WTC11 (cell line): Measurements from ENCODE around the gene MPND. TPM values are rescaled to one million over a fixed set of nuclear protein-coding genes. Genes with fewer than 3 reads are reported as not detected.

ENCODE experiments used
- ATAC-seq: fragments of 200-7000 bp; cut with Tn5 transposase; 2 replicates; pipeline ENCODE4 v1.10.0; 2021; ENCODE audit warnings: mild to moderate bottlenecking, moderate library complexity
- CTCF ChIA-PET: fragments of 300-600 bp; sonication (Branson Sonifier 250); formaldehyde crosslinking; loops from one replicate; lab custom pipeline; 2021; ENCODE audit warnings: antibody characterized with exemption; lab: Charles Lee
- POLR2A ChIA-PET: fragments of 350-600 bp; sonication (Branson Sonifier 250); formaldehyde crosslinking; loops from one replicate; lab custom pipeline; 2021; ENCODE audit warnings: antibody characterized with exemption; lab: Charles Lee
- DNase-seq: peaks from one replicate; pipeline ENCODE4 v3.0.0; 2021; ENCODE audit warnings: low spot score
- H3K27ac Mint-ChIP-seq: 2 replicates; pipeline ENCODE4 v1.8.0; 2021; ENCODE audit warnings: mixed read lengths
- H3K27me3 Mint-ChIP-seq: 2 replicates; pipeline ENCODE4 v1.8.0; 2021; ENCODE audit warnings: low read depth, mild to moderate bottlenecking, moderate library complexity, mixed read lengths
- H3K36me3 Mint-ChIP-seq: 2 replicates; pipeline ENCODE4 v1.8.0; 2021; ENCODE audit warnings: mixed read lengths
- H3K4me1 Mint-ChIP-seq: 2 replicates; pipeline ENCODE4 v1.8.0; 2022; ENCODE audit warnings: mixed read lengths
- H3K4me3 Mint-ChIP-seq: 2 replicates; pipeline ENCODE4 v1.8.0; 2021; ENCODE audit warnings: mild to moderate bottlenecking, moderate library complexity, mixed read lengths
- H3K9me3 Mint-ChIP-seq: 2 replicates; pipeline ENCODE4 v1.8.0; 2021; ENCODE audit warnings: mixed read lengths
- ARID4B ChIP-seq: sonication (generic); formaldehyde crosslinking; IDR thresholded peaks from 2 replicates; pipeline ENCODE4 v1.8.0; 2023; ENCODE audit warnings: missing genetic modification reagents, mild to moderate bottlenecking, borderline replicate concordance
- ATF1 ChIP-seq: sonication (generic); formaldehyde crosslinking; IDR thresholded peaks from 2 replicates; pipeline ENCODE4 v1.8.1; 2023; ENCODE audit warnings: mild to moderate bottlenecking, moderate library complexity, missing genetic modification reagents
- ATF6 ChIP-seq: sonication (generic); formaldehyde crosslinking; IDR thresholded peaks from 2 replicates; pipeline ENCODE4 v1.8.1; 2023; ENCODE audit warnings: mild to moderate bottlenecking, missing genetic modification reagents
- E2F1 ChIP-seq: sonication (generic); formaldehyde crosslinking; IDR thresholded peaks from 2 replicates; pipeline ENCODE4 v1.8.0; 2022; ENCODE audit warnings: mild to moderate bottlenecking, missing genetic modification reagents
- ESRRA ChIP-seq: sonication (generic); formaldehyde crosslinking; IDR thresholded peaks from 2 replicates; pipeline ENCODE4 v1.8.1; 2022; ENCODE audit warnings: mild to moderate bottlenecking, missing genetic modification reagents, borderline replicate concordance
- ETV6 ChIP-seq: sonication (generic); formaldehyde crosslinking; IDR thresholded peaks from 2 replicates; pipeline ENCODE4 v1.8.1; 2022; ENCODE audit warnings: mild to moderate bottlenecking, missing genetic modification reagents
- GABPB1 ChIP-seq: sonication (generic); formaldehyde crosslinking; IDR thresholded peaks from 2 replicates; pipeline ENCODE4 v1.8.1; 2023; ENCODE audit warnings: mild to moderate bottlenecking, missing genetic modification reagents
- JUN ChIP-seq: sonication (generic); formaldehyde crosslinking; IDR thresholded peaks from 2 replicates; pipeline ENCODE4 v1.8.0; 2023; ENCODE audit warnings: mild to moderate bottlenecking, missing genetic modification reagents
- NFE2L1 ChIP-seq: sonication (generic); formaldehyde crosslinking; IDR thresholded peaks from 2 replicates; pipeline ENCODE4 v1.8.1; 2023; ENCODE audit warnings: missing genetic modification reagents
- RELA ChIP-seq: sonication (generic); formaldehyde crosslinking; IDR thresholded peaks from 2 replicates; pipeline ENCODE4 v1.8.1; 2022; ENCODE audit warnings: missing genetic modification reagents, mild to moderate bottlenecking, borderline replicate concordance
- RORB ChIP-seq: fragments of 250-450 bp; sonication (Bioruptor Pico); IDR thresholded peaks from 2 replicates; pipeline ENCODE4 v1.9.0; 2021; ENCODE audit warnings: mild to moderate bottlenecking
- USF1 ChIP-seq: sonication (generic); formaldehyde crosslinking; IDR thresholded peaks from 2 replicates; pipeline ENCODE4 v1.8.0; 2022; ENCODE audit warnings: mild to moderate bottlenecking, missing genetic modification reagents
- ZMAT4 ChIP-seq: fragments of 250-450 bp; sonication (Bioruptor Pico); IDR thresholded peaks from 2 replicates; pipeline ENCODE4 v1.9.0; 2021; ENCODE audit warnings: mild to moderate bottlenecking
- ZNF232 ChIP-seq: sonication (generic); formaldehyde crosslinking; IDR thresholded peaks from 2 replicates; pipeline ENCODE4 v1.8.0; 2022; ENCODE audit warnings: mild to moderate bottlenecking, missing genetic modification reagents
- ZNF281 ChIP-seq: sonication (generic); formaldehyde crosslinking; IDR thresholded peaks from 2 replicates; pipeline ENCODE4 v1.8.0; 2023; ENCODE audit warnings: mild to moderate bottlenecking, missing genetic modification reagents
- total RNA-seq: library from RNA; stranded (reverse); gene quantifications from 3 replicates; pipeline ENCODE4 v1.2.3, GENCODE V29; 2021
- TF ChIP-seq, protein P1 (sequence below): fragments of 250-450 bp; sonication (Bioruptor Pico); IDR thresholded peaks from 2 replicates; pipeline ENCODE4 v1.8.0; 2021; ENCODE audit warnings: mild to moderate bottlenecking
- TF ChIP-seq, protein P2 (sequence below): sonication (generic); formaldehyde crosslinking; IDR thresholded peaks from 2 replicates; pipeline ENCODE4 v1.8.1; 2022; ENCODE audit warnings: missing genetic modification reagents, borderline replicate concordance
- TF ChIP-seq, protein P3 (sequence below): fragments of 250-450 bp; sonication (Bioruptor Pico); conservative IDR thresholded peaks from 2 replicates; pipeline ENCODE4 v1.9.0; 2021; ENCODE audit warnings: mild to moderate bottlenecking

Gene MPND
- total RNA-seq, 1 experiment from 2014 or later = 28.3 TPM

DNA sequence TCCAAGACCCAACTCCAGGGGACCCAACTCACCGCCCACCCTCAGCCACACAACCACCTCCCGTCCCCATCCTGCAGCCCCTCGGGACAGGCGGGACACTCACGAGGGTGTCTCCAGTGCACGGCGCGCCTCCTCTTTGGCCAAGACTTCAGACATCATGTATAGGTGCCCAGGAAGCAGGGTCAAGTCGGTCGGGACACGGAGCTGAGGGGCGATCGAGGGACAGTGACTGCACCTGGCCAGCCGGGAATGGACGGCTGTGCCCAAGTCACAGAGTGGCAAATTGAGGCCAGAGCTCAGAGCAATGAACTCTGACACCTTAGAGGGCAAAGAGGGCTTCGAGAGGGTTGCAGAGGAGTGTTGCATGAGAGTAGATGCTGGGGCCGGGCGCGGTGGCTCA is 13.5 kb upstream of the MPND start (continued):
- TF ChIP-seq ARID4B (CRISPR knock-in tag) (no peak), ETV6 (CRISPR knock-in tag) (no peak)
- TF ChIP-seq, all 79 proteins: peak for 0

GRCh38 chr19:4334929-4335570 is 8.3 kb upstream of the MPND start:
- POLR2A ChIA-PET = no interaction called here
- no peak for TF ChIP-seq ZMAT4 (CRISPR knock-in tag)
- no peak for TF ChIP-seq USF1 (CRISPR knock-in tag)
- TF ChIP-seq ATF6 (CRISPR knock-in tag) = no peak
- no peak for TF ChIP-seq E2F1 (CRISPR knock-in tag)
- no peak for TF ChIP-seq NFE2L1 (CRISPR knock-in tag)
- TF ChIP-seq ETV6 (CRISPR knock-in tag) = no peak
- no peak for TF ChIP-seq RORB
- no peak for TF ChIP-seq RELA (CRISPR knock-in tag)
- TF ChIP-seq ESRRA (CRISPR knock-in tag) = no peak
- no peak for TF ChIP-seq ATF1 (CRISPR knock-in tag)
- TF ChIP-seq, protein P1, sequence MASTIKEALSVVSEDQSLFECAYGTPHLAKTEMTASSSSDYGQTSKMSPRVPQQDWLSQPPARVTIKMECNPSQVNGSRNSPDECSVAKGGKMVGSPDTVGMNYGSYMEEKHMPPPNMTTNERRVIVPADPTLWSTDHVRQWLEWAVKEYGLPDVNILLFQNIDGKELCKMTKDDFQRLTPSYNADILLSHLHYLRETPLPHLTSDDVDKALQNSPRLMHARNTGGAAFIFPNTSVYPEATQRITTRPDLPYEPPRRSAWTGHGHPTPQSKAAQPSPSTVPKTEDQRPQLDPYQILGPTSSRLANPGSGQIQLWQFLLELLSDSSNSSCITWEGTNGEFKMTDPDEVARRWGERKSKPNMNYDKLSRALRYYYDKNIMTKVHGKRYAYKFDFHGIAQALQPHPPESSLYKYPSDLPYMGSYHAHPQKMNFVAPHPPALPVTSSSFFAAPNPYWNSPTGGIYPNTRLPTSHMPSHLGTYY (CRISPR knock-in tag) = no peak
- no peak for TF ChIP-seq ZNF281 (CRISPR knock-in tag)
- TF ChIP-seq JUN (CRISPR knock-in tag) = no peak
- no peak for TF ChIP-seq GABPB1 (CRISPR knock-in tag)
- no peak for TF ChIP-seq ZNF232
- TF ChIP-seq, protein P2, sequence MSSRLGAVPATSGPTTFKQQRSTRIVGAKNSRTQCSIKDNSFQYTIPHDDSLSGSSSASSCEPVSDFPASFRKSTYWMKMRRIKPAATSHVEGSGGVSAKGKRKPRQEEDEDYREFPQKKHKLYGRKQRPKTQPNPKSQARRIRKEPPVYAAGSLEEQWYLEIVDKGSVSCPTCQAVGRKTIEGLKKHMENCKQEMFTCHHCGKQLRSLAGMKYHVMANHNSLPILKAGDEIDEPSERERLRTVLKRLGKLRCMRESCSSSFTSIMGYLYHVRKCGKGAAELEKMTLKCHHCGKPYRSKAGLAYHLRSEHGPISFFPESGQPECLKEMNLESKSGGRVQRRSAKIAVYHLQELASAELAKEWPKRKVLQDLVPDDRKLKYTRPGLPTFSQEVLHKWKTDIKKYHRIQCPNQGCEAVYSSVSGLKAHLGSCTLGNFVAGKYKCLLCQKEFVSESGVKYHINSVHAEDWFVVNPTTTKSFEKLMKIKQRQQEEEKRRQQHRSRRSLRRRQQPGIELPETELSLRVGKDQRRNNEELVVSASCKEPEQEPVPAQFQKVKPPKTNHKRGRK = no peak
- TF ChIP-seq, protein P3, sequence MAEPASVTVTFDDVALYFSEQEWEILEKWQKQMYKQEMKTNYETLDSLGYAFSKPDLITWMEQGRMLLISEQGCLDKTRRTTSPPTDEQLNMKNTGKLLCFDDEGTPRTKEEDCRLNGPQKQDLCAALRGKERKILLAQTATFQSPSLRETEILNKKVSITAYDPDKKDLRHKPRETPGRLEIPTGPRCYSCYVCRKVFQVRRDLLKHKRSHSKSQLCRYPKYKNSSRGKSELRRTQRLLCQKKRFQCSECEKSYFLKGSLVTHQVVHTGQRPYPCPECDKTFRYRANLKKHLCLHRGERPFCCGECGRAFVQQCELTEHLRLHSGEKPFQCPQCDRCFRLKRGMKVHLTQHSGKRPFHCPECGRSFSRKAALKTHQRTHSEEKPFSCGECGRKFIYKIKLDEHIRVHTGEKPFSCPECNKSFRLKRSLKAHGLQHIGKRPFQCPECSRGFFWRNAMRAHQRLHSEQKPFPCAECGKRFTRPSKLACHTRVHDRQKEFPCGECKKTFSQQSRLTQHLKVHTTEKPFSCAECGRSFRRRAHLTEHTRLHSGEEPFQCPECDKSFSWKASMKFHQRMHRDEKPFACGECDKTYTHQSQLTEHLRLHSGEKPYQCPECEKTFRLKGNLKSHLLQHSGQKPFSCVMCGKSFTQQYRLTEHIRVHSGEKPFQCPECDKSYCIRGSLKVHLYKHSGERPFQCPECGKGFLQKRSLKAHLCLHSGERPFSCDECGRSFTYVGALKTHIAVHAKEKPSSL (CRISPR knock-in tag) = no peak
- TF ChIP-seq, all 79 proteins: peak for 0
- Mint-ChIP-seq H3K27ac (no peak overlapping the region), H3K36me3 (peaks cover 18% of the 10 kb centered on the region), H3K27me3 (peaks cover 12% of the 10 kb centered on the region), H3K4me3 (no peak overlapping the region), H3K4me1 (peaks cover 12% of the 10 kb centered on the region), H3K9me3 (peaks cover 16% of the 10 kb centered on the region)
- ATAC-seq (no peak), DNase-seq (no peak)
- CTCF ChIA-PET = no interaction called here
